GM12873 (cell line): Measurements from ENCODE around the gene TPD52L1.

Experiments used
- TF ChIP-seq, protein P1 (sequence below): IDR thresholded peaks from 2 replicates; pipeline ENCODE4 v1.5.1; 2012; ENCODE audit warnings: low read depth, mild to moderate bottlenecking, moderate library complexity, low read length, control low read depth; ENCODE audit not compliant: insufficient read depth; ENCODE audit errors: missing control alignments

The TPD52L1 gene

DNA sequence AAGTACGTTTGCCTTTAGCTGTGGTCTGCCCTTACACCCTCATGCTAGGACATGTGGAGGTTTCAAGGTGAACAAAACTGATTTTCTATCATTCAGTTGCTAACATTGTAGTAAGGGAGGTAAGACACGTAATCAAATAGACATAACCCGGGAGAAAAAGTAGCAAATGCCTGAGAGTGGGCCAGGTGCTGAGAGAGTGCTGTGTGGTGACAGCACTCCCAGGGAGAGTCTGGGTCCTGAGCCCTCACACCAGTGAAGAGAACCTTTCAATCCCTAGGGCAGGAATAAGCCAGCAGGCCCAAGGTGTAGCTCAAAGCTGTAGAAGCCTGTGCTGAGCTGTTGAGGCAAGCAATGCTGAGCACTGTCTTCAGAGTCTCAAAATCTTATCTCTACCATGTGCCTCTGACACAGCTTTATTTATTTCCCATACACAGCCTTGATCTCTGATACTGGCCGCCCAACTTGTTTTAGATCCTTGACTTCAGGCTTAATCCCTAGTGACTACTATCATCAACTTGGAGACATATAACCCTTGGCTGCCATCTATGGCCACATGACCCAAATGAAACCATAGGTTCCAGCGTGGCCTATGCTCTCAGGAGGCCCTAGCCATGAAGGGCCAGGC, 55.2 kb downstream of the TPD52L1 start:
- TF ChIP-seq, protein P1, sequence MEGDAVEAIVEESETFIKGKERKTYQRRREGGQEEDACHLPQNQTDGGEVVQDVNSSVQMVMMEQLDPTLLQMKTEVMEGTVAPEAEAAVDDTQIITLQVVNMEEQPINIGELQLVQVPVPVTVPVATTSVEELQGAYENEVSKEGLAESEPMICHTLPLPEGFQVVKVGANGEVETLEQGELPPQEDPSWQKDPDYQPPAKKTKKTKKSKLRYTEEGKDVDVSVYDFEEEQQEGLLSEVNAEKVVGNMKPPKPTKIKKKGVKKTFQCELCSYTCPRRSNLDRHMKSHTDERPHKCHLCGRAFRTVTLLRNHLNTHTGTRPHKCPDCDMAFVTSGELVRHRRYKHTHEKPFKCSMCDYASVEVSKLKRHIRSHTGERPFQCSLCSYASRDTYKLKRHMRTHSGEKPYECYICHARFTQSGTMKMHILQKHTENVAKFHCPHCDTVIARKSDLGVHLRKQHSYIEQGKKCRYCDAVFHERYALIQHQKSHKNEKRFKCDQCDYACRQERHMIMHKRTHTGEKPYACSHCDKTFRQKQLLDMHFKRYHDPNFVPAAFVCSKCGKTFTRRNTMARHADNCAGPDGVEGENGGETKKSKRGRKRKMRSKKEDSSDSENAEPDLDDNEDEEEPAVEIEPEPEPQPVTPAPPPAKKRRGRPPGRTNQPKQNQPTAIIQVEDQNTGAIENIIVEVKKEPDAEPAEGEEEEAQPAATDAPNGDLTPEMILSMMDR: no peak

DNA sequence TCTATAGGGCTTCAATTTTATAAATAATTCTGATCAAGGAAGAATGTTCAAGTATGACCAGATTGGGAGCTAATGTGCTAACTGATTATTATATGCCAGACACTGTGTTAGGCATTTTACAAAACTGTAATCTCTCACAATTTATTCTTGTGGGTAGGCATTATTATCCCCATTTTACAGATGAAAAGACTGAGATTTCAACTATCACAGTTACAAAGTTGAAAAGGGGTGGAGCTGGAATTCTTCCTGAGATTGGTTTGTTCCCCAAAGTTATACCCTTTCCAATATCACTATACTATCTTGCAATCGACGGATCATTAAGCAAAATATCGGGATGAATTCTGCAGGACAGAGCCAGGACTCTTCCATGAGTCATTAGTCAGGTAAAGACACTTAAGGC, 57.1 kb downstream of the TPD52L1 start:
- TF ChIP-seq, protein P1: no peak

DNA sequence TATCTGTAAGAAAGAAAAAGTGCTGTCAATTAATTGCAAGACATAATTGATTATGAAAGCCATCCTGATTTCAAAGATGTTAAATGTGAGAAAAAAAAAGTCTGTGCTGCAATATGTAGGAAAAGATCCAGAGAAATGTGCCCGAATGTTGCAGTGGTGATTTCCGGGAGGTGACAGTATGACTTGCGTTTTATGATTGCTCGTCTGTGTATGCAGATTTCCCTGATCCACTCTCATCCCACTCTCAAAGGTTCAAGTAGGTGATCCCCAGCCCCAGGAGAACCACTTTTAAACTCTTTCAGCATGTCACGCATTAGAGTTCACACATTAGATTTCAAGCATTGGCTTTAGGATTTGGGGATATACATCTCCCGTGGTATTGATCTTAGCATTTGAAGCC, 57.8 kb downstream of the TPD52L1 start:
- TF ChIP-seq, protein P1: no peak

DNA sequence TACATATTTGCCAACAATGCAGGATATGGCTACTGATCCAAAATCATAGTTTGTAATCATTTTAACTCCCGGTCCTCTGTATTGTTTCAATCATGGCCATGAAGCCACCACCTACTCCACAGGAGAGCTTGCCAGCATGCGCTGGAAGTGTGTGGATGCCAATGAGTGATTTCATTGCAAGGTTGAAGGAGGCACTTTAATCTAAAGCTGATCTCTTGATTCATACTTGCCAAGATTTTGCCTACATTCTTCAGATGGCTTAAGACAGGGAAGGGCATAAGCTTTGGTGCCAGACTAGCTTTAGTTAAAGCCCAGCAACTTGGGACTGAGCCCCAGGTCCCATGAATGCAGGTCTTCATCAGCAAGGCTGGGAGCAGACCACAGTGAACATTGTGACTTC, 58.8 kb downstream of the TPD52L1 start:
- TF ChIP-seq, protein P1: no peak

DNA sequence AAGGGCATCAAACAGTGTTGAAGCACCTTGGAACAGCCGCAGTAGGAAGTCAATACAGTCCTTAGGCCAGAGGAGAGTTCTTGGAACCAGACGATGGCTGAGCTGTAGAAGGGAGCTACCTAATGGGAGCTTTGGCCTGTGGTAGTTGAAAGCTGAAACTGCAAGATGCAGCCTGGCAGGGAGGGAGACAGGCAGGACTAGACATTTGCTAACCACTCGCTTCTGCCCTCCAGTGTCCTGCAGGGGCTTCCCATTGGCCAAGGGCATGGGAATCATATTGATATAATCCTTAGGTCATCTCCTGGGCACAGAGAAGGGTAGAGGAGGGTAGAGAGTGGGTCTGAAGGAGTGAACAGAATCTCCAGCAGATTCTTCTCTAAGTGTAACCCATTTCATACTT, 60.4 kb downstream of the TPD52L1 start:
- TF ChIP-seq, protein P1: no peak

DNA sequence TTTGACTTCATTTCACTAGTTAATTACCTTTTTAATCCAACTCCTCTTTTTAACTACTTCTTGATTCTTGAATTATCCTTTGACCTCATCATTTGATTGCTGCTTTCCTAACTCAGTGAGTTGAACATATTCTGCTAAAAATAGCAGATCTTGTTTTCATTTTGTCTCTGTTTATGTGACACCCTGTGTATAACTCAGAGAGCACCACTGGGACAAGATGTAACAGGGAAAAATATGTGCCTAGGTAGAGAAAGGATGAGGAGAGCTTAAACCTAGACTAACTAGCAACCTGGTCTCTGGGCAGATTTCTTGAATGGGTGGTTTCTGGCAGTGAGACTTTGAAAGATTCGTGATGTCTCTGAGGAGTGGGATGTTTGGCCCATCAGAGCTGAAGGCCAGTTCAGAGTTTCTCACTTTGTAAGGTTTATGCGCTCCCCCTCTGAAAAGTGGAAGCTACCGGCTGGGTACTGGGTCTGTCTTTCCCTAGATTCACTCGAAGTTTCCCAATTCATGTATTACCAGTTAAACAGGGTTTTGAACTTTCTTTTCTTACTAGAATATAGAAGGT, 61.8 kb downstream of the TPD52L1 start:
- TF ChIP-seq, protein P1: no peak

DNA sequence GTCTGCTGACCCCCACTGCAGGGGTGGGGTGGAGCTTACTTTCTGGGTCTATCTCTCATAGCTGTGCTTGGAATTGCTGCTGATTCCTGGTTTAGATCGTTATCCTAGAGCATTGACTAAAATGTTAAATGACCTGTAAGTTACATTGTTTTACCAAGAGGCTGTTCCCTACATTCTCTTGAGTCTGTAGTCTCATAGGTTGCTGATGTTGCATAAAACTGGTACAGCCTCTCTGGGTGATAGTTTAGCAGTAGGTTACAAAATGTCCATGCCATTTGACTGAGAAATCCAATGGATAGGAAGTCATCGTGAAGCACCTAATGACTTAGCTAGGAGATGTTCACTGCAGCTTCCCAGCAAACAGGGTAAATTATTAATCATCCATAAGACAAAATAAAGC, 62.4 kb downstream of the TPD52L1 start:
- TF ChIP-seq, protein P1: no peak
